ENCODE results near the gene ATP11A.
A peak's percentile ranks its signal among the peaks of the same experiment; 100 is the strongest.
"Not testable (repeated sequence)": the region's sequence is repeated elsewhere in the genome, so short reads cannot be mapped to it uniquely, and the experiment has no call there.

Gene ATP11A

DNA sequence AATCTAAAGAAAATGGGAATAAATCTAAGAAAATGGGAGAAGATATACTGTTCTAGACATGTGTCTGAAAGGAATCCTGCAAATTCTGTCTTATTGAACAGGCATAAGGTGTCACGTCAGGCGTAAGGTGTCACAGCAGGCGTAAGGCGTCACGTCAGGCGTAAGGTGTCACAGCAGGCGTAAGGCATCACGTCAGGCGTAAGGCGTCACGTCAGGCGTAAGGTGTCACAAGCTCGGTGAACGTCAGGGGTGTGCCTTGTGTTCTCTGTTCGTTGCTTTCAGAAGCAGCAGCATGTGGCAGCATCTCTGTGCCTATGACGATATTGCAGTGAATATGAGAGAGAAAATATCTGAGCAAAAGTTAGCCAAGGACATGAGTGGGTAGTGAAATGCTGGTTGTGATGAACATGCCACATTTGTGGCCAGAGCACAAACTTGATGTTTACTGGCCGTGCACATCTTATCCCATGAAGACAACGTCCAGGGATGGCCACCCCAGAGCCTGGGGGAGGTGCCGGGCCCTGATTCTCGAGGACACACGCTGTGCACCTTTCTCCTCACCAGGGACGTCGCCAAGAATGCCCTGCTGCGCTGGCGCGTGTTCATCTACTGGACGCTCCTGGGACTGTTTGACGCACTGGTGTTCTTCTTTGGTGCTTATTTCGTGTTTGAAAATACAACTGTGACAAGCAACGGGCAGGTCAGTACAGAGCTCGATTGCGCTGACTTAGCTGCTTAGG lies 172.2 kb downstream of the ATP11A start:
- DNase-seq (ENCODE audit: low read depth): no peak

DNA sequence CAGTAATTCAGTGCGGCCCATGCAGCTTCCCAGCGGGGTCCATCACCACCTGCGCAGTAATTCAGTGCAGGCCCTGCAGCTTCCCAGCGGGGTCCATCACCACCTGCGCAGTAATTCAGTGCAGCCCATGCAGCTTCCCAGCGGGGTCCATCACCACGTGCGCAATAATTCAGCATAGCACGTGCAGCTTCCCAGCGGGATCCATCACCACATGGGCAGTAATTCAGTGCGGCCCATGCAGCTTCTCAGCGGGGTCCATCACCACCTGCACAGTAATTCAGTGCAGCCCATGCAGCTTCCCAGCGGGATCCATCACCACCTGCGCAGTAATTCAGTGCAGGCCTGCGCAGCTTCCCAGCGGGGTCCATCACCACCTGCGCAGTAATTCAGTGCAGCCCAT lies 173.5 kb downstream of the ATP11A start:
- not testable (repeated sequence) for DNase-seq (ENCODE audit: low read depth)

DNA sequence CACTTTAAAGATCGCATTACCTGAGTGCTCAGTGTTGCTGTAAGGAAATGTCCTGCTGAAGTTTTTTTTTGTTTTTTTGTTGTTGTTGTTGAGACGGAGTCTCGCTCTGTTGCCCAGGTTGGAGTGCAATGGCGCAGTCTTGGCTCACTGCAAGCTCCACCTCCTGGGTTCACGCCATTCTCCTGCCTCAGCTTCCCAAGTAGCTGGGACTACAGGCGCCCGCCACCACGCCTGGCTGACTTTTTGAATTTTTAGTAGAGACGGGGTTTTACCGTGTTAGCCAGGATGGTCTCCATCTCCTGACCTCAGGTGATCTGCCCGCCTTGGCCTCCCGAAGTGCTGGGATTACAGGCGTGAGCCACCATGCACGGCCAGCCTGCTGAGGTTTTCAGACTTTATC lies 175.6 kb downstream of the ATP11A start:
- DNase-seq (ENCODE audit: low read depth): not testable (repeated sequence)

DNA sequence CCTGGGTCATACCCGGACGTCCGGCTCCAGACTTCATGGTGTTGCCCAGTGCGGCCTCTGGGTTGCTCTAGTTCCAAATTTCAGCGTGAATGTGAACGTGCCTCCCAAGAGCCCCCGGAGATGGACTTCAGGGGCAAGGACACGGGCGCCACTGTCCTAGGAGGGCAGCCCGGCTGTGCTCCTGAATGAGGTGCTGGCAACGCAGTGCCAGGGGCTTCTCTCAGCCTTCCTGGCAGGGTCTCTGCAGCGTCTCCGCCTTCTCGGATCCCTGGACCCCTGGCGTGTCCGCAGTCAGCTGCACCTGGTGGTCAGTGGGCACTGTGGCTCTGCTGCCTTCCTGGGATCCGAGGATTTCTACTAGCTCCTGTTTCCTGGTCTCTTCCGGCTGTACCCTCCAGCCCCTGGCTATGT lies 177.5 kb downstream of the ATP11A start:
- no peak for DNase-seq (ENCODE audit: low read depth)

DNA sequence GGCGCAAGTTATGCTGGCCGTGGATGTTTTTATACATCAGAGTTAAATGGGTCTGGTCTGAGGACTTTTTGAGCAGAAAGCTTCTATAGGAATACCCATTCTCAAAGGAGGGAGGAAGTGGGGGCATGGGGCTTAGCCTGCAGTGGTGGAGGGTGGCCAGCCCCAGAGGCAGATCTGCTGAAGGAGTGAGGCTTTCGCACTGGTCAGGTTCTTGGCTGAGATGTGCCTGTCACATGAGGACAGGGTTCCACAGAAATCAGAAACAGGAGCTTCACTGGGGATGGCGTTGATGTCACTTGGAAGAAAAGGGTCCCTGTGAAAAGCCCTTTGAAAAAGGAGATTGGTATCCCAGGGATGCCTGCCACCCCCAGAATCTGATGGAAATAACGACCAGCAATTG lies 178.5 kb downstream of the ATP11A start:
- no peak for DNase-seq (ENCODE audit: low read depth)

DNA sequence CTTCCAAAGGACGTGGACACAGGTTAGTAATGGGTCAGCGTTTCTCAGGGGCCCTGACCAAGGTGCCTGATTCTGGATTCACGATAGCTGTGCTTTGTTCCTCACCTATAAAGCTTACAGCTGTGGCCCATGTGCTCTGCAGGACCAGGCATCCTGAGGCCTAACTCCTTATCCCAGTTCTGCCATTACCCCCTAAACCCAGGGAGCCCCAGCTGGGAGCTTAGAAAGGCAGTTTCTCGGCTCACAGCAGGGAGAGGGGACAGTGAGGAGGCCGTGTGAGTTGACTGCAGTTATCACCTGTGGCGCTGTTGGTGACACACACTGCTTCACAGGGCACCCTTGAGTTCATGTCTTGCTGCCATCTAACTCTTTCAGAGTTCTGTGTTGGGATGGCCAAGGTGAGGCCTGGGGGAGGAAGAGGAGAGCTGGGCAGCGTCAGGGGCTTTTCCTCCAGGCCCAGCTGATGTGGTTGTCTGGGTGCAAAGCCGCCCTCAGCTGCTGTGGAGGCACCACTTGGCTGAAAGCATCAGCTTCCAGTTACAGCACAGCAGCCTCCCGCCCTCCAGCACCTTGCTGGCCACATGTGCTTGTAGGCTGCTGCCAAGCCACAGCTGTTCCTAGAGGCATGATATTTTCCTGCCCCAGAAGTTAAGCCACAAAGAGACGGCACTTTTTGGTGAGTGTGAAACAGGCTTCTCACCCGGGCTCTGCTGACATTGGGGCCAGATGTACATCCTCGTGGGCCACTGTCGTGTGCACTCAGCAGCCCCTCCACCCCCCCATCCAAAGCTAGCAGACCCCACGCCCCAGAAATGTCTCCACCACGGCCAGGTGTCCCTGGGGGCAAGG lies 179.6 kb downstream of the ATP11A start:
- DNase-seq (ENCODE audit: low read depth): no peak

DNA sequence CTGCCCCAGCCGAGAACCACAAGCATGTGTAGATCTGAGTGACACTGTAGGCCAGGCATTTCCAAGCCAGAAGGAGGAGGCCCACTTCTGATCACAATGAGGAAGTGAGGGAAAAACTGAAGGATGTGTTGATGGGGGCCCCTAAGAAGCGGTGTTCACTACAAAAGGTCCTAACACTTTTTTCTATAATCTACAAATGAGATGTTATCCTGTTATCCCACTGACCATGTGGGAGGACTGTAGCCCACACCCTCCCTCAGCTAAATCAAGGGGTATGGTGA lies 180.2 kb downstream of the ATP11A start:
- DNase-seq (ENCODE audit: low read depth): no peak

DNA sequence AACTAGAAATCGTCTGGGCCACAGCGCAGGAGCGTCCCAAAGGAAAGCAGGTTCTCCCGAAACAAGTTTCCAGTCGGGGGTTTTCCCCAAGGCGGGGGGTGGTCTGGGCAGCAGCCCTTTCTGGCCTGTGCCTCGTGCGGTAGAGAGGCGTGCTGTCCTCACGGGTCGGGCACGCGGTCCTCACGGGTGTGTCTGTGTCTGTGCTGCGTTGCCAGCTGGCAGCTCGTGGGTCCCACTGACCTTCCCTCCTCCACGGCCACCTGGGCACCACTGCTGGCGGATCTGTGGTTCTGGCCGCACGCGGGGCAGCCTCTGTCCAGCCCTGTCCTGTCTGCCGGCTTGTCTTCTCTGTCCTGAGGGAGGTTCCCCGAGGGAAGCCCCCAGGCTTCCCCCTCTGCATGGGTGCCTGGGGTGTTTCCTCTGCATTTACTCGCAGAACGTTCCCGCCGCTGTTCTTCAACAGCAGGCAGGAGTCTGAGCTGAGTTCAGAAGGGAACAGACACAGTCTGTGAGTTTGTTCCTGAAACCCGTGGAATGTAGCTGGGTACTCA lies 181.0 kb downstream of the ATP11A start:
- no peak for DNase-seq (ENCODE audit: low read depth)

DNA sequence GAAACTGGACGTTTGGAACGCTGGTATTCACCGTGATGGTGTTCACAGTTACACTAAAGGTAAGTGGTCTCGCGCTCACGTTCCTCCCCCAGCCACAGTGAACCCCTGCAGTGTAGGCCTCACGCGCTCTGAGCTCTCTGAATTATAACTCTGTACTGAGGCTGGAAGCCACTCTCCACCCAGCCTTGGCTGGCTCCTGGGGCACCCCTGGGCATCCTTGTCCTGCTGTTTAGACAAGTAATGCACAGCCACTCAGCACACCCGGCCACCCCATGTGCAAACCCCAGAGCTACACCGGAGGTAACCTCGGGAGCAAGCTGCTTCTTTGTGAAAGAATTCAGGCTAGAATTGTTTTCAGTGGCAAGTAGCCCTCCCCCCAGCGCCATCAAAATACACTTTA lies 181.9 kb downstream of the ATP11A start:
- DNase-seq (ENCODE audit: low read depth): no peak

DNA sequence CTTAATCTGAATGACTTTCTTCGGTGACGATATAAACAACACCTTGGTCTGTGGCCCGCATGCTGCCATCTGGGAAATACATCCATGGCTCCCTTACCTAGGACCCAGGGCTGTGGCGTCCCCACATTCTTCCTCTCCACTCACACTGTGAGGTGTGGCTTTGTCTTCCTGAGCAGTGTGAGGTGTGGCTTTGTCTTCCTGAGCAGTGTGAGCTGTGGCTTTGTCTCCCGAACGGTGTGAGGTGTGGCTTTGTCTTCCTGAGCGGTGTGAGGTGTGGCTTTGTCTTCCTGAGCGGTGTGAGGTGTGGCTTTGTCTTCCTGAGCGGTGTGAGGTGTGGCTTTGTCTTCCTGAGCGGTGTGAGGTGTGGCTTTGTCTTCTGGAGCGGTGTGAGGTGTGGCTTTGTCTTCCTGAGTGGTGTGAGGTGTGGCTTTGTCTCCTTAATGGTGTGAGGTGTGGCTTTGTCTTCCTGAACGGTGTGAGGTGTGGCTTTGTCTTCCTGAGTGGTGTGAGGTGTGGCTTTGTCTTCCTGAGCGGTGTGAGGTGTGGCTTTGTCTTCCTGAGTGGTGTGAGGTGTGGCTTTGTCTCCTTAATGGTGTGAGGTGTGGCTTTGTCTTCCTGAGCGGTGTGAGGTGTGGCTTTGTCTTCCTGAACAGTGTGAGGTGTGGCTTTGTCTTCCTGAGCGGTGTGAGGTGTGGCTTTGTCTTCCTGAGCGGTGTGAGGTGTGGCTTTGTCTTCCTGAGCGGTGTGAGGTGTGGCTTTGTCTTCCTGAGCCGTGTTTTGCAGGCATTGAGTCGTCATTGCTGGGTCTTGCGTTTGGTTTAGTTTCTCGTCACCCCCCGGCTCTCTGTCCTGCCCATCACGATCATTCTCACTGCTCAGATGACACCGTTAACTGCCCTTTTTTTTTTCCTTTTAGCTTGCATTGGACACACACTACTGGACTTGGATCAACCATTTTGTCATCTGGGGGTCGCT lies 183.1 kb downstream of the ATP11A start:
- DNase-seq (ENCODE audit: low read depth): not testable (repeated sequence)

DNA sequence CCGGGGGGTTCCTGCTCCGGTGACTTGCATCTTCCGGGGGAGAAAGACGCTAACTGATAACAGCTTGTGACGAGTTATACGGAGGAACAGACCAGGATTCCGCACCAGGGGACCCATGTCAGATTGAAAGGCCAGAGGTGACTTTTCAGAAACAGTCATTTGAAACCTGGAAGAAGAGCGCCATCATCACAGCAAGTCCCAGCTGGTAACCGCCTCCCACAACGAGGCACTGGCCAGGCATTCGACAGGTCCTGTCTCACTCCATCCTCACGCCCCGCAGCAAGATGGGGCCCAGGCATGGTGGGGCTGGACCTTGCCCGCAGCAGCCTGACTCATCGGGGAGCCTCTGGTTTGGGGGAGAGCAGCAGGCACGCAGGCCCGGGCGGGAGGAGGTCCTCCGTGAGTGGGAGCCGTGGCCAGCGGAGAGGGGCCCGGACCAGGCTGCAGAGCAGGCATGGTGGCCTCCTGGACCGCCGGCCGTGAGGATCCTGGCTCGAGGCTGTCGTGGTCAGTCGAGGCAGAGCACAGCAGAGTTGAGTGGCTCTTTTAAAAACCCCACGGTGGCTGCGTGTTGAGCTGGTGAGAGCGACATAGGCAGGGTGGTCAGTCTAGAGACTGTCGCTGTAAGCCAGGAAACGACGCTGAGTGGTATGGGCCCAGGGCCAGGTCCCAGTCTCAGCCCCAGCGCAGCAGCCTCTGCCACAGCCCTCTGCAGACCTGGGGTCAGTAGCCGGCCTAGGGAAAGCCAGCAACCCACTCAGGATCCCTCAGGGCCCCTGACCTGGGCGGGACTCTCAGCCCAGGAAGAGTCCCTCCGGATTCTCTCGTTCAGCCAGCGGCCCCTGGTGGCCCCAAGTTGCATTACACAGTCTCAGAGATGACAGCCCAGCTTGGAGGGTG lies 184.3 kb downstream of the ATP11A start:
- DNase-seq (ENCODE audit: low read depth): peak; percentile 46

DNA sequence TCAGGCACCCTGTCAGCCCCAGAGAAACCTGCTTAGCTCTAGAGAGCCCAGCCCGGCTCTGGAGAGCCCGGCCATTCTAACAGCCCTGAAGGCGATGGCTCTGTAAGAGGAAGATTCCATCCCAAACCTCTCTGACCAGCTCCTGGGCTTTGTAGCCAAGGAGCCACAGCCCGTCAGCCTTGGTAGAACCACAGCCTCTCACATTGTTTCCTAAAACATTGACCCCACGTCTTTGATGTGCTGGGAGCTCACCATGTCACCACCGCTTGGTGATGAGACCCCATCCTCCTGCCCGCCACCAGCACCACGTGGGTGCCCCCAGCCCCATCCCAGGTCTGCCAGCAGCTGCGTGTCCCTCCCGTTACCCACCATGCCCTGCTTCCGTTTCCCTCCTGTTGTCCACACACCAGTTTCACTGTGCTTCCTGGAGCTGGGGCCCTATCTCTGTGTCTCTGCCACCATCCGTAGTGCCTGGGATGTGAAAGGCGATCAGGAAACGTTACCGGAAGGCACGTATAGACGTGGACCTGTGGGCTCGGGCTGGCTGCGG lies 185.0 kb downstream of the ATP11A start:
- no peak for DNase-seq (ENCODE audit: low read depth)

DNA sequence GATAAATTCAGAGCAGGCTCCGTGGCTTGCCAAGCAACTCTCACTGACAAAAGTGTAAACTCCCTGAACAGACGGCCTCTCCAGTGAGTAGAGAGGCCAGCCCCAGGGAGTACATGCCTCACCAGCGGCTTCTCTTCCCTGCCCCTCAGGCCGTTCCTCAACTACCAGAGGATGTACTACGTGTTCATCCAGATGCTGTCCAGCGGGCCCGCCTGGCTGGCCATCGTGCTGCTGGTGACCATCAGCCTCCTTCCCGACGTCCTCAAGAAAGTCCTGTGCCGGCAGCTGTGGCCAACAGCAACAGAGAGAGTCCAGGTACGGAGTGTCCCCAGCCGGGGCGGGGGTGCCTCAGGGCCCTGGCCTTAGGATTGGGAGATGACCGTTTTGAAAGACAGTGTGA lies 185.8 kb downstream of the ATP11A start:
- DNase-seq (ENCODE audit: low read depth): no peak

DNA sequence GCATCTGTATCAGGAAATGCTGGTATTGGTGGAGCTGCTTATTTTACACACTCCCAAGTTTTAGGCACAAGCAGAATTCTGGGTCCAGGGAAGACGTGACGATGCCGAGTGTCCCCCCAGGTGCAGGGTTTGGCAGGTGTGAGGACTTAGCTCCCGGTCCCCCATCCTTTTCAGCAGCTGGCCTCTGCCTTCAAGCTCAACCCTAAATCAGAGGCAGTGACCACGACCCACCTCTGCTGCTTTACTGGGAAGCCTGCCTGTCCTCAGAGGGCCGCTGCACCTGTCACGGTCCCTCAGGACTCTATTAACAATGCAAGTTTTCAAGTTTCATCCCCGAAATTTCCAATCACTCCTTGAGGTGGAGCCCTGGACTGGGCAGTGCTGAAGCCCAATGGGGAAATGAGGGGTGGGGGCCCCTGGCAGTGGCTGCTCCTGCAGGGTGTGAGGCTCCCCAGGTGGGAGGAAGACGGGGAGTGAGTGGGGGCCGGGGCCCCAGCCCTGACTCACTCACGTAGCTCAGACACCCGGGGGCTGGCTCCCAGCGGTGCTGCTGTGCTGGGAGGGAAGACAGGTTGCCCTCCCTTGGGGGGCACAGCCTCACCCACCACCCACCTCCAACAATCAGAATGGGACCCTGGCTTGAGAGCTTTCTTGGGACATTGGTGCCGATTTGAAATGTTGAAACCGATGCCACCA lies 186.6 kb downstream of the ATP11A start:
- DNase-seq (ENCODE audit: low read depth): no peak

DNA sequence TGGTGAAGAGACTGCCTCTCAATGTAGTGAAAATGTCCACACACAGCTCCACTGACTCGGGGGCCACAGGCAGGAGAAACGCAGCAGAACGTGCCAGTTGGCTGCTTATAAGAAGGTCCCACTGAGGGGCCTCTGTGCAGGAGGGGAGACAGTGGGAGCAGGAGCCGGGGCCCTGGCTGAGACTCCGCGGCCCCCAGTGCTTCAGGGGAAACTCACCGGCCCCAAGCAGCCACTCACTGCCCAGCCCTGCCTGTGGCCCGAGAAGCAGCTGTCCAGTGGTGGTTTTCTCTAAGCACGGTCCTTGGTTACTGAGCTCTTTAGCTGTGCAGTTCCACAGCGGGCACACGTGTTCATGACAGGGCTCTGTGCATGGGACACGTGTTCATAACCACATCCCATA lies 187.2 kb downstream of the ATP11A start:
- no peak for DNase-seq (ENCODE audit: low read depth)

DNA sequence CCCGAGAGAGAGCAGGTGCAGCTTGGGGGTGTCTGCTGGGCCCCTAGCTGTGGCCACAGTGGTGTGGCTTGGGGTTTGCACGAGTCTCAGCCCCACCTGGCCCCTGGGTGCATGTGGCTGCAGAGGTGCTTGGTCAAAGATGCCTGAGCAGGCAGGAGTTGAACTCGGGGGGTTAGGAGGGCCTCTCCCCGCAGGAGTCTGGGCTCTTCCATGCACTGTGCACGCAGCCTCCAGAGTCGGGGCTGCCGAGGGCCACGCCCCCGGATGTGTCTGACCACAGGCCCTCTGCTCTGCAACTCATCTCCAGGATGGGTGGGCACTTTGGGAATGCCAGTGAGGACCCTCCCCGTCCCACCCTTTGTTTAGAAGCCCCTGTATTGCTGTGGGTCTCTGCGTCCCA lies 187.7 kb downstream of the ATP11A start:
- no peak for DNase-seq (ENCODE audit: low read depth)

DNA sequence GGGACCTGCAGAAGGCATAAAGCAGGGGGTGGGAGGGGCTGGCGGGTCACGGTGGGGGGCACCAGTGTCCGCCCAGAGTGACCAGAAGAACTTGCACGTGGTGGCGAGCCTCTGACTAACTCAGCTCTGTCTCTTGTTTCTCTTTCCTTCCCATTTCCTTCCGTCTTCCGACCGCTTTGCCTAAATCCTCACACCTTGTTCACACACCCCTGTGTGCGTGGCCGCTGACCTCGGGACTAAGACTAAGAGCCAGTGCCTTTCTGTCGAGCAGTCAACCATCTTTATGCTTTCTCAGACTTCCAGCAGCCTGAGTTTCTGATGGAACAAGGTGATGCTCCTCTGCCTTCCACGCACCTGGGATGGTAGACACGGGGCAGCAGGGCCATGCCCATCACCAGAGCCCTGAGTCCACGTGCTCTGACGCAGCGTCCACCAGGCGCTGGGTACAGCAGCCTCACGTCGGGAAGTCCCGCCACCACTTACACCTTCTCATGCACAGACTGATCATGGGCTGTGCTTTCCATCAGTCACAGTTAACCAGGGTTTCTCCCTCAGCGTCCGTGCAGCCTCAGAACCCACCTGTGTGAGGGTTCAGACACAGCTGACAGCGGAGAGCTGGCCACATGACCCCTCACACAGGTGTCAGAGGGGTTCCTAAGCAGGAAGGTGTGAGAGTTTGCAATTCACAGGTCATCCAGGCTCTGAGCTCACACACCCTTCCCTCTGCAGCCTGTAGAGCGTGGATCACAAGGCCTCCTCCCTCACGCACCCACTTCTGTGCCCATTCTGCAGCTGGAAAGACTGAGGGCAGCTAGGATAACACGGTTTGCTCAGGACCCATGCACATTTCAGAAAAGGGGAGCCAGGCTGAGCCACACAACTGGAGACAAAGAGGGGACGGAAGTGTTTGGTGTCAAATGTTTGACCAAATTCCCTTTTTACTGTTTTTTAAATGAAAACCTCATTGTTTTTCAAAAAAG lies 188.4 kb downstream of the ATP11A start:
- DNase-seq (ENCODE audit: low read depth): no peak

DNA sequence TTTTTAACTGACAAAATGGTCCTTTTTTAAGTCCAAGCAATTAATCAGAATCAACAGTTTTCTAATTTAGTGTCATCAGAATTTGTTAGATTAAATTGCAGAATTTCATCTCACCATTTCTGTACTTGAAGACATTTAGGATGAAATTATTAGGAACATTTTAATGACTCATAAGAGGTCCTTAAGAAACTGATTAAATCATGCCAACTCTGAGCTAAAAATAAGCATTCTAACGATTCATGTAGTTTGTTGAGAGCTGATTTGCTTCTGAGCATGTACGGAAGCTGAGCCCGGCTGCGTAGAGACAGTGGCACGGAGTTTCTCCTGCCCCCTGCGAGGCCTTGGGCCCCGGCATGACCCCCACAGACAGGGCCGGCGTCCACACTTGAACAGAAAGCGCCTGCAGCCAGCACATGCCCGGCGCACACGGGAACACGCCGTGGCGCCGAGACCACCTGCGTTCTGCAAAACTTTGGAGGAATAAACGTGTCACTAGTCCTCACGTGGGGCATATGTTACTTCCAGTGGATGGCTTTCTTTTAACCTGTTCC lies 189.5 kb downstream of the ATP11A start:
- peak; percentile 25 for DNase-seq (ENCODE audit: low read depth)

DNA sequence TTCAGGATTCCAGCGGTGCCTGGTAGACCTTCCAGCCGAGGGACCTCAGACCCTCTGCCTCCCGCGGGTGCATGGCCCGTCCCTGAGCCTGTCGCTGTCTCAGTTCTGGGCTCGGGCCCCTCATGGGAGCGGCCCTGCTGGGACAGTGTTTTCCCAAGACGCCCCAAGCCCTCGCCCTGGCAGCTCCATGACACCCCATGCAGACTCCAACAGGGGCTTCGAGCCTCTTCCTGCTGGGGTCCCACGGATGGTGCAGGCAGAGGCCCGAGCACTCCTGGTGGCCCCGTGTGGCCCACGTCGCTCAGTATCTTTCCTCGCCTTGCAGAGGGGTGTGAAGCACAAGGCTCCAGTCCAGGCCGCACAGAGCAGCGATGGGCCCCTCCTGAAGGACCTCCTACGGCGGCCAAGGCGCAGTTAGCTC lies 190.4 kb downstream of the ATP11A start:
- no peak for DNase-seq (ENCODE audit: low read depth)

All from amniotic epithelial cell (primary cell).